Nucleus accumbens (tissue), 56 donors: ENCODE results near the gene KCMF1.

ENCODE experiments used
- DNase-seq, 56 donors: peaks; one replicate each; lab custom pipeline; 2025; lab: John Stamatoyannopoulos, UW

Gene KCMF1

GRCh38 chr2:85017411-85018048, 46.6 kb downstream of the KCMF1 start:
- no peak for DNase-seq

- no peak for DNase-seq
These were observed 47.1 kb downstream of the KCMF1 start for GRCh38 chr2:85018049-85018447.

GRCh38 chr2:85019121-85019520, 48.2 kb downstream of the KCMF1 start:
- DNase-seq, result no peak

GRCh38 chr2:85022232-85022631, 51.3 kb downstream of the KCMF1 start:
- no peak for DNase-seq

- DNase-seq, result no peak
These were observed 53.5 kb downstream of the KCMF1 start for GRCh38 chr2:85024372-85025047.

- DNase-seq, result no peak
These were observed 61.7 kb downstream of the KCMF1 start for GRCh38 chr2:85032621-85033020.

- no peak for DNase-seq
These were observed 62.4 kb downstream of the KCMF1 start for GRCh38 chr2:85033388-85033787.

- DNase-seq, result no peak
These were observed 63.2 kb downstream of the KCMF1 start for GRCh38 chr2:85034158-85034557.

- no peak for DNase-seq
These were observed 66.7 kb downstream of the KCMF1 start for GRCh38 chr2:85037622-85038021.

GRCh38 chr2:85042330-85042729, 71.4 kb downstream of the KCMF1 start:
- no peak for DNase-seq

- DNase-seq, result no peak
These were observed 77.6 kb downstream of the KCMF1 start for GRCh38 chr2:85048534-85048933.

GRCh38 chr2:85049236-85049635, 78.3 kb downstream of the KCMF1 start:
- no peak for DNase-seq

- peak in 34 of 56 donors; percentile 1 to 78 (median 28) for DNase-seq
These were observed 82.8 kb downstream of the KCMF1 start for GRCh38 chr2:85053802-85054201.

- DNase-seq, result no peak
These were observed 86.4 kb downstream of the KCMF1 start for GRCh38 chr2:85057226-85057962.

GRCh38 chr2:85061896-85062295, 90.9 kb downstream of the KCMF1 start:
- no peak for DNase-seq

- DNase-seq, result no peak
These were observed 91.6 kb downstream of the KCMF1 start for GRCh38 chr2:85062565-85062964.

- no peak for DNase-seq
These were observed 93.1 kb downstream of the KCMF1 start for GRCh38 chr2:85063981-85064599.

GRCh38 chr2:85064927-85065577, 94.1 kb downstream of the KCMF1 start:
- DNase-seq, result no peak

- no peak for DNase-seq
These were observed 95.2 kb downstream of the KCMF1 start for GRCh38 chr2:85066006-85066740.

- DNase-seq, result peak in 45 of 56 donors; percentile 2 to 82 (median 30)
These were observed 96.0 kb downstream of the KCMF1 start for GRCh38 chr2:85066874-85067351.
